Measurements from ENCODE around the gene OR13A1. TPM values are rescaled to one million over a fixed set of nuclear protein-coding genes. Genes with fewer than 3 reads are reported as not detected.
"Not testable (repeated sequence)": the region's sequence is repeated elsewhere in the genome, so short reads cannot be mapped to it uniquely, and the experiment has no call there.

OR13A1 gene
- total RNA-seq, 1 experiment from 2014 or later: not detected

DNA sequence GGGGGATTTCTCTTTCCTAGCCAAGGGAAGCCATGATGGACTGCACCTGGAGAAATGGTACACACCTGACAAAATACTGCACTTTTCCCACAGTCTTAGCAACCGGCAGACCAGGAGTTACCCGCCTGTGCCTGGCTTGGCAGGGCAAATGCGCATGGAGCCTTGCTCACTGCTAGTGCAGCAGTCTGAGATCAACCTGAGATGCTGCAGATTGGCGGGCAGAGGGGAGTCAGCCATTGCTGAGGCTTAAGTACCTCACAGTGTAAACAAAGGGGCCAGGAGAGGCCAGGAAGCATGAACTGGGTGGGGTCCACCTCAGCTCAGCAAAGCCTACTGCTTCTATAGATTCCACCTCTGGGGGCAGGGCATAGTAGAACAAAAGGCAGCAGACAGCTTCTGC lies 49.4 kb downstream of the OR13A1 start:
- Mint-ChIP-seq H3K9me3 (ENCODE audit: unreplicated experiment) (no peaks in the 10 kb centered on the region), H3K4me1 (ENCODE audit: low read depth, unreplicated experiment) (peaks cover 8% of the 10 kb centered on the region), H3K27me3 (ENCODE audit: insufficient read depth, unreplicated experiment) (peaks cover 14% of the 10 kb centered on the region), H3K4me3 (ENCODE audit: unreplicated experiment) (no peak overlapping the region), H3K27ac (ENCODE audit: unreplicated experiment) (no peak overlapping the region), H3K36me3 (ENCODE audit: insufficient read depth, unreplicated experiment) (no peaks in the 10 kb centered on the region)
- no peak for DNase-seq
- H3K36me3 ChIP-seq (ENCODE audit: control insufficient read depth, insufficient read depth, low read length): no peaks in the 10 kb centered on the region
- BruUV-seq (replicated peaks): no TSS peak
- H3K4me3 ChIP-seq (ENCODE audit: low read depth, low read length): no peak overlapping the region
- TF ChIP-seq, protein P1, sequence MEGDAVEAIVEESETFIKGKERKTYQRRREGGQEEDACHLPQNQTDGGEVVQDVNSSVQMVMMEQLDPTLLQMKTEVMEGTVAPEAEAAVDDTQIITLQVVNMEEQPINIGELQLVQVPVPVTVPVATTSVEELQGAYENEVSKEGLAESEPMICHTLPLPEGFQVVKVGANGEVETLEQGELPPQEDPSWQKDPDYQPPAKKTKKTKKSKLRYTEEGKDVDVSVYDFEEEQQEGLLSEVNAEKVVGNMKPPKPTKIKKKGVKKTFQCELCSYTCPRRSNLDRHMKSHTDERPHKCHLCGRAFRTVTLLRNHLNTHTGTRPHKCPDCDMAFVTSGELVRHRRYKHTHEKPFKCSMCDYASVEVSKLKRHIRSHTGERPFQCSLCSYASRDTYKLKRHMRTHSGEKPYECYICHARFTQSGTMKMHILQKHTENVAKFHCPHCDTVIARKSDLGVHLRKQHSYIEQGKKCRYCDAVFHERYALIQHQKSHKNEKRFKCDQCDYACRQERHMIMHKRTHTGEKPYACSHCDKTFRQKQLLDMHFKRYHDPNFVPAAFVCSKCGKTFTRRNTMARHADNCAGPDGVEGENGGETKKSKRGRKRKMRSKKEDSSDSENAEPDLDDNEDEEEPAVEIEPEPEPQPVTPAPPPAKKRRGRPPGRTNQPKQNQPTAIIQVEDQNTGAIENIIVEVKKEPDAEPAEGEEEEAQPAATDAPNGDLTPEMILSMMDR (IDR thresholded peaks at IDR 0.05; ENCODE audit: insufficient read depth in 1 of 2, low read depth in 1 of 2, low read length in 1 of 2, severe bottlenecking in 1 of 2, unreplicated experiment in 1 of 2): no peak
- intact Hi-C loops (cut with micrococcal nuclease; ENCODE audit: unreplicated experiment): no loop called here
- no peaks in the 10 kb centered on the region for H3K27me3 ChIP-seq (replicated peaks; ENCODE audit: control insufficient read depth, insufficient read depth, low read length)
- H3K9me3 ChIP-seq: no peaks in the 10 kb centered on the region
- ChIA-PET CTCF (no interaction called here), POLR2A (no interaction called here)
- no peaks in the 10 kb centered on the region for H3K4me1 ChIP-seq

DNA sequence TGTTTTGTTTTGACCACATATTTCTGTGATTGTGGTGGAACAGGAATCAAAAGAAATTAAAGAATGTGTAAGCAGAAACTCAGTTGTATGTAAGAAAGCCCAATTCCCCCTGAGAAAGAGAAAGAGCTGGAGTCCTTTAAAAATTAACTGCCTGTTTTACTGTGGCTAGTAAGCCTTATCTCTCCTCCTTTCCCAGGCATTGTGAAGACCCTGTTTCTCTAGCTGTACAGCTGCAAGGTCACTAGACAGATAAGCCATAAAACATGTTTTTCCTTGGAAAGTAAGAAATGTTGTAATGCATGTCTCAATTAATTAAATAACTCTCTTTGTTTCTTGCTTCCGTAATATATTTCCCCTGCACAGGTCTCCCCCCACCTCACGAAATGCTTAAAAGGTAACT lies 53.5 kb downstream of the OR13A1 start:
- TF ChIP-seq, protein P1 (IDR thresholded peaks at IDR 0.05; ENCODE audit: insufficient read depth in 1 of 2, low read depth in 1 of 2, low read length in 1 of 2, severe bottlenecking in 1 of 2, unreplicated experiment in 1 of 2): no peak
- Mint-ChIP-seq H3K9me3 (ENCODE audit: unreplicated experiment) (no peaks in the 10 kb centered on the region), H3K27me3 (ENCODE audit: insufficient read depth, unreplicated experiment) (peaks cover 11% of the 10 kb centered on the region), H3K27ac (ENCODE audit: unreplicated experiment) (no peak overlapping the region), H3K4me1 (ENCODE audit: low read depth, unreplicated experiment) (peaks cover 8% of the 10 kb centered on the region), H3K4me3 (ENCODE audit: unreplicated experiment) (no peak overlapping the region), H3K36me3 (ENCODE audit: insufficient read depth, unreplicated experiment) (no peaks in the 10 kb centered on the region)
- Histone ChIP-seq H3K27me3 (replicated peaks; ENCODE audit: control insufficient read depth, insufficient read depth, low read length) (no peaks in the 10 kb centered on the region; the same call in 1 of the 2 replicates), H3K4me3 (ENCODE audit: low read depth, low read length) (no peak overlapping the region), H3K36me3 (ENCODE audit: control insufficient read depth, insufficient read depth, low read length) (no peaks in the 10 kb centered on the region), H3K4me1 (no peaks in the 10 kb centered on the region), H3K9me3 (no peaks in the 10 kb centered on the region)
- no peak for DNase-seq
- no TSS peak for BruUV-seq (replicated peaks)
- intact Hi-C loops (cut with micrococcal nuclease; ENCODE audit: unreplicated experiment): no loop called here
- ChIA-PET CTCF (no interaction called here), POLR2A (no interaction called here)

DNA sequence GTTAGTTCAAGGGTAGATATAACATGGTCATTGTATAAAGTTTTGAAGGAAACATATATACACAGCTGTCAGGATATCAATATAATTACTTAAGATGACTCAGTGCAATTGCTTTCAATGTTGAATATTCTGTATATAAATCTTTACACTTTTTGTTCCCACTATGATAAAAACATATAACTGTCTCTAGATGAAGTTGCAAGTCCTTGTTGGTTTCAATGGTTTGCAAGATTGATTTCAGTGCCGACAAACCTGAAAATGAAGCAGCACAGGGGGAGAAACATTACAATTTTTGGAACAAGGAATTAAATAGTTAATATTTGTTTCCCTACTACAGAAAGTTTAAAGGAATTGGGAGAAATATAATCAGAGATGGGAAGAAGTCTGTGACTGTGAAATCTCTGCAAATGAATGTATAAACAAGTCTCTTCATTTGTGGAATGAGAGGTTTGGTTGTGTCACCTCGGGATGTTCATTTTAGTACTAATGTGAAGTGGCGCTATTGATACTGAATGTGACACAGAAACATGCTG lies 54.1 kb downstream of the OR13A1 start:
- Histone ChIP-seq H3K36me3 (ENCODE audit: control insufficient read depth, insufficient read depth, low read length) (no peaks in the 10 kb centered on the region), H3K4me3 (ENCODE audit: low read depth, low read length) (no peak overlapping the region), H3K9me3 (no peaks in the 10 kb centered on the region), H3K27me3 (replicated peaks; ENCODE audit: control insufficient read depth, insufficient read depth, low read length) (no peaks in the 10 kb centered on the region; the same call in 1 of the 2 replicates), H3K4me1 (no peaks in the 10 kb centered on the region)
- intact Hi-C loops (cut with micrococcal nuclease; ENCODE audit: unreplicated experiment): no loop called here
- DNase-seq: no peak
- ChIA-PET POLR2A (no interaction called here), CTCF (no interaction called here)
- H3K9me3 Mint-ChIP-seq (ENCODE audit: unreplicated experiment): no peaks in the 10 kb centered on the region
- TF ChIP-seq, protein P1 (IDR thresholded peaks at IDR 0.05; ENCODE audit: insufficient read depth in 1 of 2, low read depth in 1 of 2, low read length in 1 of 2, severe bottlenecking in 1 of 2, unreplicated experiment in 1 of 2): no peak
- H3K4me3 Mint-ChIP-seq (ENCODE audit: unreplicated experiment): no peak overlapping the region
- H3K27me3 Mint-ChIP-seq (ENCODE audit: insufficient read depth, unreplicated experiment): peaks cover 6% of the 10 kb centered on the region
- BruUV-seq (replicated peaks): no TSS peak
- peaks cover 8% of the 10 kb centered on the region for H3K4me1 Mint-ChIP-seq (ENCODE audit: low read depth, unreplicated experiment)
- no peak overlapping the region for H3K27ac Mint-ChIP-seq (ENCODE audit: unreplicated experiment)
- no peaks in the 10 kb centered on the region for H3K36me3 Mint-ChIP-seq (ENCODE audit: insufficient read depth, unreplicated experiment)

DNA sequence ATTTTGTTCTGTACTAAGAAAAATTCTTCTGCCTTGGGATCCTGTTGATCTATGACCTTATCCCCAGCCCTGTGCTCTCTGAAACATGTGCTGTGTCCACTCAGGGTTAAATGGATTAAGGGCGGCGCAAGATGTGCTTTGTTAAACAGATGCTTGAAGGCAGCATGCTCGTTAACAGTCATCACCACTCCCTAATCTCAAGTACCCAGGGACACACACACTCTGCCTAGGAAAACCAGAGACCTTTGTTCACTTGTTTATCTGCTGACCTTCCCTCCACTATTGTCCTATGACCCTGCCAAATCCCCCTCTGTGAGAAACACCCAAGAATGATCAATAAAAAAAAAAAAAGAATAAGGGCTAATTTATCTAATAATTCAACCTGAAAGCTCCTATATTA lies 54.8 kb downstream of the OR13A1 start:
- H3K36me3 ChIP-seq (ENCODE audit: control insufficient read depth, insufficient read depth, low read length); H3K9me3 Mint-ChIP-seq (ENCODE audit: unreplicated experiment); H3K4me3 ChIP-seq (ENCODE audit: low read depth, low read length); H3K4me1 Mint-ChIP-seq (ENCODE audit: low read depth, unreplicated experiment); H3K4me1 ChIP-seq; H3K27me3 Mint-ChIP-seq (ENCODE audit: insufficient read depth, unreplicated experiment); CTCF ChIA-PET; DNase-seq; H3K27ac Mint-ChIP-seq (ENCODE audit: unreplicated experiment); intact Hi-C loops (cut with micrococcal nuclease; ENCODE audit: unreplicated experiment); H3K27me3 ChIP-seq (replicated peaks; ENCODE audit: control insufficient read depth, insufficient read depth, low read length); H3K4me3 Mint-ChIP-seq (ENCODE audit: unreplicated experiment); POLR2A ChIA-PET; BruUV-seq (replicated peaks); H3K9me3 ChIP-seq; H3K36me3 Mint-ChIP-seq (ENCODE audit: insufficient read depth, unreplicated experiment): not testable (repeated sequence)

DNA sequence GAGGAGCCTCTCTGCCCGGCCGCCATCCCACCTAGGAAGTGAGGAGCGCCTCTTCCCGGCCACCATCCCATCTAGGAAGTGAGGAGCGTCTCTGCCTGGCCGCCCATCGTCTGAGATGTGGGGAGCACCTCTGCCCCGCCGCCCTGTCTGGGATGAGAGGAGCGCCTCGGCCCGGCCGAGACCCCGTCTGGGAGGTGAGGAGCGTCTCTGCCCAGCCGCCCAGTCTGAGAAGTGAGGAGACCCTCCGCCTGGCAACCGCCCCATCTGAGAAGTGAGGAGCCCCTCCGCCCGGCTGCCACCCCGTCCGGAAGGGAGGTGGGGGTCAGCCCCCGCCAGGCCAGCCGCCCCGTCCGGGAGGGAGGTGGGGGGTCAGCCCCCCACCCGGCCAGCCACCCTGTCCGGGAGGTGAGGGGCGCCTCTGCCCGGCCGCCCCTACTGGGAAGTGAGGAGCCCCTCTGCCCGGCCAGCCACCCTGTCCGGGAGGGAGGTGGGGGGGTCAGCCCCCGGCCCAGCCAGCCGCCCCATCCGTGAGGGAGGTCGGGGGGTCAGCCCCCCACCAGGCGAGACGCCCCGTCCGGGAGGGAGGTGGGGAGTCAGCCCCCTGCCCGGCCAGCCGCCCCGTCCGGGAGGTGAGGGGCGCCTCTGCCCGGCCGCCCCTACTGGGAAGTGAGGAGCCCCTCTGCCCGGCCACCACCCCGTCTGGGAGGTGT lies 55.5 kb downstream of the OR13A1 start:
- BruUV-seq (replicated peaks); H3K36me3 Mint-ChIP-seq (ENCODE audit: insufficient read depth, unreplicated experiment); H3K9me3 Mint-ChIP-seq (ENCODE audit: unreplicated experiment); H3K4me1 ChIP-seq; H3K27ac Mint-ChIP-seq (ENCODE audit: unreplicated experiment); DNase-seq; H3K27me3 Mint-ChIP-seq (ENCODE audit: insufficient read depth, unreplicated experiment); CTCF ChIA-PET; POLR2A ChIA-PET; H3K4me1 Mint-ChIP-seq (ENCODE audit: low read depth, unreplicated experiment); H3K4me3 ChIP-seq (ENCODE audit: low read depth, low read length); H3K27me3 ChIP-seq (replicated peaks; ENCODE audit: control insufficient read depth, insufficient read depth, low read length); H3K4me3 Mint-ChIP-seq (ENCODE audit: unreplicated experiment); intact Hi-C loops (cut with micrococcal nuclease; ENCODE audit: unreplicated experiment); H3K9me3 ChIP-seq; H3K36me3 ChIP-seq (ENCODE audit: control insufficient read depth, insufficient read depth, low read length): not testable (repeated sequence)

All from Caco-2 (cell line).